ENCODE data around the gene LRRIQ4.

- no peak for TF ChIP-seq POLR2AphosphoS5 (IDR thresholded peaks at IDR 0.05; ENCODE audit: low read depth, low read length)
- no peak for TF ChIP-seq REST (IDR thresholded peaks at IDR 0.05; ENCODE audit: insufficient read depth in 1 of 2, low read depth in 2 of 2, low read length in 2 of 2)
- TF ChIP-seq SIN3A (IDR thresholded peaks at IDR 0.05; ENCODE audit: borderline replicate concordance, insufficient read depth, low read length), result no peak
- no peak for TF ChIP-seq TAF1 (IDR thresholded peaks at IDR 0.05; ENCODE audit: borderline replicate concordance, insufficient read depth, low read length)
These were observed 45.1 kb downstream of the LRRIQ4 start for GRCh38 chr3:169857811-169858210.

Measured in PFSK-1 (cell line).